ENCODE results near the gene KDM4D.
A peak's percentile ranks its signal among the peaks of the same experiment; 100 is the strongest.
"Not testable (repeated sequence)": the region's sequence is repeated elsewhere in the genome, so short reads cannot be mapped to it uniquely, and the experiment has no call there.

KDM4D gene

DNA sequence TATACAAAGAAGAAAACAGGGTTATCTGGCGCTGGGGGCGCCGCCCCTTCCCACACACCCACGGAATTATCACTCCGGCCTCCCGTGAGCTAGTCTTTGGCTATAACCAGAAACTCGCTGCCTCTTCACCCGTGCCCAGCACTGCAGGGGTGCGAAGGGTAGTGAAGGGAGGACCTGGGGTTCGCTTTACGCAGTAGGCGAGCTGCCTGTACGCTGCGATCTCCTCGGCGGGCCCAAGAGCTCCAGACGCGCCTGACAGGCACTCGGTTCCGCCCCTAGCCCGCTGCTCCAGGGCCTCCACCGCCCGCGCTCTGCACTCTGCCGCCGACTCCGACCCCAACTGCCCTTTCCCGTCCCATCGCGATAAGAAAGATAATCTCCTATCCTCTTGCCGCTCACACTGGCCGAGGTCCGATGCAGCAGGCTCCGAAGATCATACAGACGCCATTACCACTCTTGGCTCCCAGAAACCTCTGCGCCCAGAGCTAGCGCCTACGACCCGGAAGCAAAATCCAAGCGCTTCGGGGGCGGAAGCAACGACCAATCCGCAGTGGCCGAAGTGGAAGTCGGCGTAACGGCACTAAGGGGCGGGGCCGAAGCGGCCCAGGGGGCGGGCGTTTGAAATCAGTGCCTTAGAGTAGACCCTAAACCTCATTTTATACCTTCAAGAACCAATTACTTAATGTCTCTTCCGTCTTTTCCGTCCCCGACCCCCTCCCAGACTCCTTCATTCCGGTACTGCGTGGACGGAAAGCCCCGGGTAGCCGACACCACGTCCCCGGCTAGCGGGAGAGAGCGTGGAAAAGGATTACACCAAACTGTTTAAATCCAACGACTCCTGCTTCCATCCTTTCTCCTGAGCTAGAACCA, at the start of gene KDM4D, which contains the start of gene CWC15:
TSS of gene KDM4D (plus strand) at position 611 of the 870 bp plus-strand sequence. CDS start 23,664 bp downstream, outside the sequence.
TSS of gene CWC15 (minus strand) at position 458 of the 870 bp plus-strand sequence. CDS start 1,371 bp downstream, outside the sequence.
- peak; percentile 69 for DNase-seq

DNA sequence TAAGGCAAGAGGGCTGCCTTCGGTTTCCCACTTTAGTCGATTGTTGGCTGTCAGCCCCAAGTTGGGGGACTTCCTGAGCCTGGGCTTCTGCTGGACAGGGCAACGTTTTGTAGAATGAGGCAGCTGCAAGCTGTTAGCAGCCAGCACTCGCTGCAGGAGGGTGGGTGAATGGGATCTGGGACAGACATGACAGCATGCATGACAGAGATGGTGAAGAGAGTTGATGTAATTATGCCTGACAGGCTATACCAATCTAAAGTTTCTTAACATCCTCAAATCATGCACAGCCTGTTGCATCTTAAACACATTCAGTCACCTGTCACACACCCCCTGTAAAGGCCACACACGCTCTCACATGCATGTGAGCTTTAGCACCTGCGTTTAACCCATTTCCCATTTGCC, 49.3 kb upstream of the KDM4D start:
- DNase-seq = no peak

DNA sequence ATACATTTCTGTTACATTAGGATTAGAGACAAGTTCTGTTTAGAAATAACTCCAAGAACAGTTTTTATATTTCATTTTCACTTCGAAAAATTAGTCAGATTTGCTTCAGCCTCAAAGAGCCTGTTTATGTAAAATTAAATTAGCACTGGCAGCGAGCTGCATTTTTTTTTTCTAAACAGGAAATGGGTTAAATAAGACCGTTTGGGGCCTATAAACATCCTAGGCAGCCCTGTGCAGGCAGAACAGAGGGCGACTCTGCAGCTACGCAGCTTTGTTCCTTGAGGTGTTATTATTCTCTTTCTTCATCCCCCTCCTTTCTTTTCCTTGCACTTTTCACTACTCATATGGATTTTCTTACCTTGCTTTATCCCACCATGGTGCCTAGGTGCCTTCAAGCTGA, 48.9 kb upstream of the KDM4D start:
- no peak for DNase-seq

DNA sequence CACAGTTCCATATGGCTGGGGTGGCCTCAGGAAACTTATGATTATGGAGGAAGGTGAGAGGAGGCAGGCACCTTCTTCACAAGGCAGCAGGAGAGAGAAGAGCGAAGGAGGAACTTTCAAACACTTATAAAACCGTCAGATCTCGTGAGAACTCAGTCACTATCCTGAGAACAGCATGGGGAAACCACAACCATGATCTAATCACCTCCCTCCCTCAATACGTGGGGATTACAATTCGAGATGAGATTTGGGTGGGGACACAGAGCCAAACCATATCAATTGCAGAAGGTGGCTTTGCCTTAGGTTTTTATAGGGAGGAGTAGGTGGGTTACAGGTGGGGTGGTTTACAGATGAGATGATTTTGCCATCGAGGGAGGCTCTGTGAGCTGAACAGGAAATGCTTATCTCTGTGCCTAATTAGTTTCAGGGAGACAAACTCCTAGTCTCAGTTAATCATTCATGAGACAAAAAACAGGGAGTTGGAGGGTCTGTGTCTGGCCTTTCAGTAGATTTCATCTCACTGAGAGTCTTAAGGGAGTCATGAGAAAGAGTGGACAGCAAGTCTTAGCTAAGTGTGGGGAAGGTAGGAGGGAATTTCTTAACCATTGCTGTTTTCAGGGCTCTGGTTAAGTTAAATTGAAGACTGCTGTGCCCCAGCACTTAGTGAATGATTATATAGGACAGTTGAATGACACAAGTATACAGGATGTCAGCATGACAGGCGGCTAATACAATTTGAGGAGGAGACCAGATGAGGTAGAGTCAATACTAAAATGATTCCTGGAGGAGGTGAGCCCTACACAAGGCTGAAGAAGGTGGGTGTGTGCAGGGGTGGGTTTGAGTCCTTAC, 47.9 kb upstream of the KDM4D start:
- no peak for DNase-seq

DNA sequence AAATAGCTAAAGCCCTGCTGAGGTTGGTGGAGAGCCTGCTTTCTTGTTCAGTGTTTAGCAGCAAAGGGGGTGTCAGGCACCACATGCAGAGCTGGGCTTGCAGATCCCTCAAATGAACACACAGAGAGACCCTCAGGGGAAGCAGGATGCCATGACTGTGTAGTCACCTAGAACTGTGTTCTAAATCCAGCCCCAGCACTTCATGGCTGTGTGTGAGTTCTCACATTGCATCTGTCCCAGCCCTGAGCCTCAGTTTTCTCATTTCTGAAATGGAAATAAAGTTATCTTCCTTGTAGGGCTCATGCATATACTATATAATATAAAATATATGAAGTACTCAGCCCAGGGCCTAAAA, 47.3 kb upstream of the KDM4D start:
- DNase-seq = no peak

DNA sequence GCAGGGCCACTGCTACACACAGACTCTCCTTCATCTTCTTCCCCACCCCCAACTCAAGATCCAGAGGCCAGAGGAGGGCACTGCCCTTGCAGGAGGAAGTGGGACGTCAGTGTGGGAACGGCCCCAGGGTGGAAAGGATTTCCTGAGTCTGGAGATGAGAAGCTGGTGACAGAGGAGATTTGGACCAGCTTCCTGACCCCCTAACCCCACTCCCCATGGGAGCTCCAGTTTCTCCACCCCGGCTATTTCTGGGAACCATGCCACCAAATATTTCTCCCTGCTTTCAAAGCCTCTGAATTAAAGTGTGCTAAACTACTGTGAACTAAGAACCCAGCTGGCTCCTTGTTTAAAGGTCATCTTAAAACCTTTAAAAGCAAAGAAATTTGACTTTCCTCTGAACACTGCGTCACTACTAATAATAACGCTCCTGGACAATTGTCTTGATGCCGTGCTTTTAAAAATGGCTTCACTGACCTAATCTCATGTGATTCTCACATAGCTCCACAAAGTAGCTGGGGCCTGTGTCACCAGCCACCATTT, 46.7 kb upstream of the KDM4D start:
- no peak for DNase-seq

DNA sequence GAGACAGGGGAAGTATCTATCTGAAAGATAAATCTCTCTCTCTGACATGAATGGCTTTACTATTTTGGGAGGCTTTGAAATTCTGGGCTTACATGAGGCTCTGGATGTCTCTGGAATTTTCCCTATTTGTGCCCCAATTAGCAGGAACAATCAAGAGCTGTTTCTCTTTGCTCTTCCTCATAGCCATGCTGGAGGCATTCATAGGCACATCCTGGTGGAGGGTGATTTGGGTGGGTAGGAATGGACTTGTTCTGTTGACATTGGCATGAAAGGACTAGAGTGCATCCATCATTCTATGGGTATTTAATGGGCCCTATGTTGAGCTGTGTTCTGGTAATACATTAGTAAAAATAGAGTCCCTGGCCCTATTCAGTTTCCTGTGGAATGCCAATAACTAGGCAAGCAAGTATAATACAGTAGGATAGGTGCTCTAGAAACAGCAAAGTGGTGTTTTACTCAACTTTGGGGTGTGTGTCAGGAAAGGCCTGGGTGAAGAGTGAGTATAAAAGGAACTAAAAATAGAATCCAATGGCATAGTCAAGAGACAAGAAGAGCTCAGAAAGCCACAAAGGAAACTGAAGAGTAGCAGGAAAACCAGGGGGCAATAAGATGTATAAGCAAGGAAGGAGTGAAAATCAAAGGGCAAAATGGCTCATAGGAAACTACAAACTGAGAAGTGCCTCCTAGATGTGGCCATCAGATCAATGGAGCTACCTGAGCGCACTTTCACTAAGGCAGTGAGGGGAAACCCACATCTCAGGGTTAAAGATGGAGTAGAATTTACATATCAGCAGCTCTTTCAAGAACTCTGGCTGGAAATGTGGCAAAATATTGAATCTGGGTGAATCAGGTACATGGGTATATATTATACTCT, 45.2 kb upstream of the KDM4D start:
- DNase-seq = no peak

DNA sequence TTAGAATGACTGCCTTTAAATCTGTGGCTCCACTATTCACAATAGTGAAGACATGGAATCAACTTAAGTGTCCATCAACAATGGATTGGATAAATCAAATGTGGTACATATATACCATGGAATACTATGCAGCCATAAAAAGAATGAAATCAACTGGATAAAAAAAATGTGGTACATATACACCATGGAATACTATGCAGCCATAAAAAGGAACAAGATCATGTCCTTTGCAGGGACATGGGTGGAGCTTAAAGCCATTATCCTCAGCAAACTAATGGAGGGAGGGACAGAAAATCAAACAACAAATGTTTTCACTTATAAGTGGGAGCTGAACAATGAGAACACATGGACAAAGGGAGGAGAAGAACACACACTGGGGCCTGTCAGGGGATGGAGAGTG, 41.4 kb upstream of the KDM4D start:
- DNase-seq = not testable (repeated sequence)

DNA sequence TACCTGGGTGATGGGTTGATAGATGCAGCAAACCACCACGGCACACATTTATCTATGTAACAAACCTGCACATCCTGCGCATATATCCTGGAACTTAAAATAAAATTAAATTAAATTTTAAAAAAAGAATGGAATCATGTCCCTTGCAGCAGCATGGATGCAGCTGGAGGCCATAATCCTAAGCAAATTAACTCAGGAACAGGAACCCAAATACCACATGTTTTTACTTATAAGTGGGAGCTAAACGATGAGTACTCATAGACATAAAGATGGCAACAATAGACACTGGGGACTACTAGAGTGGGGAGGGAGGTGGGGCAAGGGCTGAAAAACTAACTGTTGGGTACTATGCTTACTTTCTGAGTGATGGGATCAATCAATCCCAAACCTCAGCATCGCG, 41.0 kb upstream of the KDM4D start:
- no peak for DNase-seq

DNA sequence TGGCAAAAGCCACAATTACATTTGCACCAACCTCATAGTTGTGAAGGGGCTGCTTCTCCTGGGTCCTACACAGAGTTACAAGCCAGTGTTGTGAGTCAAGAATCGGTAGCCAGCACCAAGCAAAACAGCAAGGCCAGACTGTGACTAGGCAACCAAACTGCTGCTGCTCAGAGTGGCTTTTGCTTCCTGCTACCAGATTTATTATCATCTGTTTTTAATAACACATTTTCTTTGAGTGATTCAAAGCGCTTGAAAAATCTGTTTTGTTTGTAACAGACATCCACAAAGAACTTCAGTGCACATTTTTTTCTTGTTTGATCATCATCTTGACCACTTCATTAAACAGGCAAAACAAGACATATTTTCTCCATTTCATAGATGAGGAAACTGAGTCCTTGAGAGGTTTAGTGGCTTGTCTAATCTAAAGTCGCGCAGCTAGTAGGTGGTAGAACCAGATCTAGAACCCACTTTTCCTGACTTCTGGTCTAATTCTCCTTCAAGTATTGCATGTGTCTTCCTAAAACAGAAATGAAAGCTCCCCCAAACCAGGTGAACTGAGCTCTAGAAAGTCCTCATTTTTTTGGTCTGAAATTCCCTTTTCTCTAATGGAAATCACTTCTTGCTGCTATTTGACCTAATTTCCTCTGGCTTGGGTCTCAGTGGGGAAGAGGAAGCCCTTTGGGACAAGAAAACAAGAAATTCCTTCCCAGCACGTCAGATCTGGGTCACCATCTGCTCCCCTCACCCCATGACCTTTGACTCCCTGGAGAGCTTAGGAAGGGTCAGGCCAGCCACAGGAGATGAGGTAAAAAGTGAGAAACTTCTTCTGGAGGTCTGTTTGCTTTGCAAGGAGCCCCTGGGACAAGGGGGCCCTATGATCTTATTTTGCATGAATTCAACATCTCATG, 40.0 kb upstream of the KDM4D start:
- no peak for DNase-seq

DNA sequence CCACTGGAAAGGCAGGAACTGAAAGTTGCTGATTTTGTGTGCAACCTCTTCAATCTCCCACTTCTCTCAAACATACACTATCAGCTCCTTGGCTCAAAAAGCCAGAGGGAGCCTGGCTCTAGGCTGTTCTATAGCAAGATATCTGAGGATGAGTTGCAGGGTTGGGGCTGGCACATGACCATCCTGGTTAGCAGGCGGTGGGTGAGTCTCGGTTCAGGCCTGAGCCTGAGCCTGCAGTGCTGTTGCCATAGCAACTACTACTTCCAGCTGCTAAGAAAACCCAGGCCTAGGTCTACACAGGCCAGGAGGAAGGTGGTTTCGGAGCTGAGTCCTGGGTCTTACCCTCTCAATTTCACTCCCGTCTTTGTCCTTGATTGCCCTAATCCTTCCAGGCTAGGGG, 39.1 kb upstream of the KDM4D start:
- DNase-seq = no peak

DNA sequence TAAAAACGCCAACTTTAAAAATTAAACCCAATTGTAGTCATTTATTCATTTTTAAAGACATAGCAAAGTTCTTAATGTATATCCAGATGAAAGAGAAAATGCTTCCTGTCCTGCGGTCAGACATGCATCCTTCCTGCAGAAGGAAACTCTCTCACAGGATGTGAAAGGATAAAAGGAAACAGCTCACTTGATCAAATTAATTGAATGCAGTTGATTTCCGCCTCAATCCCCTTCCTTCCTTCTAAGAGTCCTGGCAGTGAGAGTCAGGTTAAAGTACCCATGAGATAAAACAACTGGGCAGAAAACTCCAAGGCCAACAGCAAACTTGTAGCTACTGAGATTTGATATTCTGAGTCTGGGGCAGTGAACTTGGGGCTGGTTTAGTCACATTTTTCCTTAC, 38.7 kb upstream of the KDM4D start:
- no peak for DNase-seq

DNA sequence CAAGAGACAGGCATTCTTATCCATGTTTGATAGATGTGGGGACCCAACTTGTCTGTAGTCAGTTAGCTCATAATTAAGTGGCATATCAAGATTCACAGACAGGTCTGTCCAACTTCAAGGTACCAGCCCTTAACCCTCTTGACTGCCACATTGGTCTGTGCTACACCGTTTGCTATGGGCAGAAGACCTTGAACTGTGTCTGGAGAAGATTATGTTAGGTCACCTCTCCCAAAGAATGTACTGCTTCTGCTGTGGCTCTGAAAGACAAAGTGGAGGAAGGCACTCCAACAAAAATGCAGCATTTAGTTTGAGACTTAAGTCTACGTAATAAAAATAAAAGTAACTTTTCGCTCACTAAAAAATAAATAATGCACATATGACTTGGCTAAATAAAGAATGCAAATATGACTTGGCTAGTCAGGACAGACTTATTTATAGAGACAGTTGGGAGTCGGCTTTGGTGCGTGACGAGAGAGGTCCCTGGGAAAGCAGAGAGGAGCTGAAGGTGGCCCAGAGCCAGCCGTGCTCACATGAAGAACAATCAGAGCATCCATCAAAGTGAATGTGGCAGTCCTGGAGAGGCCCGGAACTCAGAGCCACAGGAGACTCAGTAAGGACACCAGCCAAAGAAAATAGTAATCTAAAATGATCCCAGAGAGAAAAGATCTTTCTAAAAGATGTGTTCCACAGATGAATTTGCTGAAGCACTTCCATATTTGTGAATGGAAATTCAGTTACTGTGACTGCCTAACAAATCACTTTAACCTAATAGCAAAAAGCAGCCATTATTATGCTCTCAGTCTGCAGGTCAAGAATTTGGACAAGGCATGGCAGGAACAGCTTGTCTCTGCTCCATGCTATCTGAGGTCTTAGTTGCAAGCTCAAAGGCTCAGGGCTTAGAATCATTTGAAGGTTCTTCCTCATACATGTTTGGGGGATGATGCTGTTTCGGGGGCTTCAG, 35.1 kb upstream of the KDM4D start:
- DNase-seq = peak; percentile 12

DNA sequence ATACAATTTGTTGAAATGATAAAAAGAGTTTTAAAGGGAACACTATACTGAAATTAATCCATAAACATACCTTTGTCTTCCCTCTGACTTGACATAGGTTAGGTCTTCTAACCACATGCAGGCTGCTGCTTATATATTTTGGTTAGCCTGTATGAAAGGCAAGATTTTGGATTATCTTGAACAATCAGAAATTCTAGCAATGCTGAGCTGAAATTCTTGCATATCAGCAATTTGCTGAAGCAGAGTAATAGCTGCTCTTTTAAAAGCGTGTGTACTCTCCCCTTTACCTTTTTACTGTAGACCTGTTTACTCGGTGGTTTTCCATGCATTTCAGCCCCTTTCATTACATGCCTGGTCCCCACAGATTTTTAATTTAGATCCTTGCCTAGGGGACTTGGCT, 34.2 kb upstream of the KDM4D start:
- DNase-seq = no peak

DNA sequence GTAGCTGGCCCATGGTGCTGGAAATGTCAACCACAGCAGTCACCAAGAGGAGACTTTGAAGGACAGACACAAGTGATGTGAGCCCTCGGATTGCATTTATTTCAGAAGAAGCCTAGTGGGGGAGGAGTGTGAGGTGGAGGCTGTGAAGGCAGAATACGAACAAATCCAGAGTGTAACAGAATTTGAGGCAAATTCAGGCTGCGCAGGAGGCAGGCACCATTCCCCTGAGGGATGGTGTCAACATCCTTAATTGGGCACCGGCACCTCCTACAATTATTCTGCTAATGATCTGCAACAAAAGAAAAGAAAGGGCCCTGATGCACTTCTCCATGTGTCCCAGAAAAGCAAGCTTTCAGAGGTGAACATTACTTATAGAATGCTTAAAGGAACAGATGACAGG, 32.4 kb upstream of the KDM4D start:
- no peak for DNase-seq

DNA sequence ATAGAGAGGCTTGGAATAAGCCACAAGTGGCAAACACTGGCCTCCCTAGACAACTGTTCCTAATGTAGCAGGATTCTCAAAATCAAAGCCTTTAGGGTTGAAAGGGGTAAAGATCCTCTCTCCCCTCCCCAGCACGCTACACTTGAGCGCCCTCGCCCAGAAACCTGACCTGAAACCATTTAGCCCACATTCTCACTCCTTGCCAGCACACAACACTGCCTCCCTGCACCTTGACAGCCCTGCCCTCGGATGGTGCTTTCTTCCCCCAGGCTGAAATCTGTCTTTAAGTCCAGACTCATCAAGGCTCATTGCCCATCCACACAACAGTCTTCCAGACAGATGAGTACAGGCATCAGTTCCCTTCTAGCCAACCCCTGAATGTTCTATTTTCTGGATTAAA, 26.7 kb upstream of the KDM4D start:
- DNase-seq = no peak

DNA sequence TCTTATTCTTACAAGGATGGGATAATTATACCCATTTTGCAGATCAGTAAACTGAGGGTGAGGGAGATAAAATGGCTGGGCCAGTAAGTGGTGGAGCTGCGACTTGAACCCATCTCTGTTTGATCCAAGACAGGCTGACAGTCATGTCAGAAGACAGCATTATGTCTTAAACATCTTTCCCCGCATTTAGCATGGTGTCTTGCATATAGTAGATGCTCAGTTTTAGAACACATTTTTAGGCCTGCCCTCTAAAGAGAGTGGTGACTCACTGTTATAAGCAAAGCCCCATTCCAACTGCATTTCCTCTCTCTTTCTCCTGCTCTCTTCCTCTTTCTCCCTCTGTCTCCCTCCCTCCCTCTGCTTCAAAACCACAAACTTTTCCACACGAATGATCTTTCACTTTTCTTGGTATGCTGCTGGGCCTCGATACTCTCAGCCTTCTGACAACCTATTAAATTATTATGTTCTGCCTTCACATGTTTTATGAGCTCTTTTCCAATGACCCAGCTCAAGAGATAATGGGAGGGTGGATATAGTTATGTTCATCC, 25.4 kb upstream of the KDM4D start:
- no peak for DNase-seq

DNA sequence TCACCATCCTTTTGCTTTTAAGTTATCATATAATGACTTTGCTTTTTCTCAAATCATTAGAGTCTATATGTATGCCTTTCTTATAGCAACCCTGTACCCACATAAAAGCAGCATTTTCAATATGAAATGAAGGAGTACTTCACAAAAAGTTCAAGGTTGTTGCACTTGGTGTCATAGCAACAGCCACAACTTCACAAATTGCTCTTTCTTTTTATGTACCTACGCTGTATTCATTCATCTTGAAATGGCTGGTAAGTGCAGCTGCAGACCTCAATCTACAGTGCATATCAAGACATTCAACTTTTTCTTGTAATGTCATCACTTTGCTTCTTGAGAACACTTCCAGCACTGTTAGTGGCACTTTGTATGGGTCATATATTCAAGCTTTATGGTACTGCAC, 18.8 kb upstream of the KDM4D start:
- no peak for DNase-seq

DNA sequence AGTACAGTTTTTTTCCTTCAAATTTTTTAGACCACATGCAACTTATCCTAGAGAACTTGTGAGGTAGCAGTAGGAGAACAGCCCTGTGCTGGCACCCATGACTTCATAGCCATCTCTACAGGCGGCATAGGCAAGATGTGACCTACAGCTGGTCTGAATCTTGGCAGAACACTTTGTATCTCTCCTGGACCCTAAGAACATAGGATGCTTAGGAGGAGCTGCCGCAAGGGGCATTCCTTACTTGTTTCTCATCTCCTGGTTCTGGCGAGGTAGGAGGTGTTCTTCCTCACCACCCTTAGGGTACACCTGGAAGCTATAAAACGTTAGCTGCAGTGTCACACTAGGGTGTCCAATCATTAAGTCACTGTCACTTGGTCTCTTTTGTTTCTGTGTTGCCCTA, 16.5 kb upstream of the KDM4D start:
- DNase-seq = no peak

DNA sequence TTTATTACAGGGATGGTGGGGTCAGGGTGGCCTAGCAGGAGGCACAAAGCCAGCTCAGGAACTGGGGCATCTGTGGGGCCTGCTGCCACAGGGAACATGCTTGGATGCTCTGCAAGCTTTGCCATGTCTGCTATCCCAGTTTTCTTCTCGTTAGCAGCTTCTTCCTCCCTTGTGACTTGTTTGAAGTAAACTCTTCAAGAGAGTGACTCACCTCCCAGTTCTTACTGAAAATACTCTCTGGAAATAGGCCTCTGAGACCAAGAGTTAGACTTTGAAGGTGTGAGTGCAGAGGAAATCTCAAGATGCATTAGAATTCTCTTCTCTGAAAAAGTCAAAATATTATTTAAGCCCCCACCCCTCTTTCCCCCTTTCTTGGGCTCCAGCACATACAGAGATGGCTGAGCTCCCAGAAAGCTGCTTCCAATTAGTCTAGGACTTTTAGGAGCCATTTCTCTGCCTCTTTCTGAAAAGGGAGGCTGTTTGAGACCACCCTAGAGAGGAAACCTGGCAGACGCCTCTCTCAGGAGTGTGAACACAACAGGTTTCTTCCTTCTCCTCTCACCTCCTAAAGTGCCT, 15.3 kb upstream of the KDM4D start:
- no peak for DNase-seq

Data from NCI-H187 treated with DMSO at 0.1 percent for 48 hours (cell line).